NT2/D1 (cell line): ENCODE data around the gene TRIM33.

Experiments used
- SUZ12 ChIP-seq: IDR thresholded peaks from 2 replicates; pipeline ENCODE4 v1.6.1; 2011; ENCODE audit not compliant: insufficient read length, insufficient read depth; ENCODE audit errors: extremely low read depth
- YY1 ChIP-seq: IDR thresholded peaks from 2 replicates; pipeline ENCODE4 v1.6.1; 2011; ENCODE audit not compliant: insufficient read length, insufficient read depth
- ZNF274 ChIP-seq: IDR thresholded peaks from 2 replicates; pipeline ENCODE4 v1.6.1; 2011; ENCODE audit warnings: mild to moderate bottlenecking, low read depth, low read length

- TF ChIP-seq YY1 = no peak
- no peak for TF ChIP-seq ZNF274
- TF ChIP-seq SUZ12 = no peak
Observed at GRCh38 chr1:114388432-114389003, 122.5 kb downstream of the TRIM33 start.
